ENCODE results near the gene NTRK2. TPM values are rescaled to one million over a fixed set of nuclear protein-coding genes. Genes with fewer than 3 reads are reported as not detected.

The NTRK2 gene
- total RNA-seq, 2 experiments from 2014 or later, result 0.02 to 0.05 TPM

DNA sequence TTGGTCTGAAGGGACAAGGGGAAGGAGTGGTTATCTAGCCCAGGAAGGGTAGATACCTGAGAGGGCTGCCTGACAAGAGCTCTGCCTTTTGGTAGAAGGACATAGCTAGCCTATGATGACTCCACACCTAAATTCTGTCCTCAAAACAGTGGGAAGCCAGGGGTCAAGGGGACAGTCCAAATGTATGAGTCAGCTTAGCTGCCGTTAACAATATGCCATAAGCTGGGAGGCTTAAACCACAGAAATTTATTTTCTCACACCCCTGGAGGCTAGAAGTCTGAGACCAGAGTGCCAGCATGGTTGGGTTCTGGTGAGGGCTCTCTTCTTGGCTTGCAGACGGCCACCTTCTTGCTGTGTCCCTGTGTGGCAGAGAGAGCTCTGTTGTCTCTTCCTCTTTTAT, 306.4 kb downstream of the NTRK2 start:
- intact Hi-C loops (cut with micrococcal nuclease), result no loop called here
- Mint-ChIP-seq H3K36me3 (ENCODE audit: low read depth) (no peaks in the 10 kb centered on the region), H3K4me1 (ENCODE audit: low read depth) (no peaks in the 10 kb centered on the region), H3K27me3 (ENCODE audit: low read depth) (peaks cover 6% of the 10 kb centered on the region), H3K9me3 (no peaks in the 10 kb centered on the region), H3K4me3 (no peak overlapping the region), H3K27ac (no peak overlapping the region)
- CTCF ChIA-PET, result no interaction called here
- no peak for DNase-seq

DNA sequence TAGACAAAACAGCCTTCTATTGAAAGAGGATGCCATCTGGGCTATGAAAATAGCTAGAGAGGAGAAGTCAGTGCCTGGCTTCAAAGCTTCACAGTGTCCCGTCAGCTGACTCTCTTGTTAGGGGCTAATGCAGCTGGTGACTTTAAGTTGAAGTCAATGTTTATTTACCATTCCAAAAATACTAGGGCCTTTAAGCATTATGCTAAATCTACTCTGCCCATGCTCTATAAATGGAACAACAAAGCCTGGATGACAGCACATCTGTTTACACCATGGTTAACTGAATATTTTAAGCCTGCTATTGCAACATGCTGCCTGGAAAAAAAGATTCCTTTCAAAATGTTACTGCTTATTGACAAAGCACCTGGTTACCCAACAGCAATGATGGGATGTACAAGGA, 309.1 kb downstream of the NTRK2 start:
- intact Hi-C loops (cut with micrococcal nuclease), result no loop called here
- CTCF ChIA-PET, result interaction anchor here (0.6 kb wide), 1 partner anchor 356 kb away, joined by 3 read pairs; no protein-coding TSS in a partner anchor
- no peak overlapping the region for H3K27ac Mint-ChIP-seq
- no peaks in the 10 kb centered on the region for H3K27me3 Mint-ChIP-seq (ENCODE audit: low read depth)
- H3K36me3 Mint-ChIP-seq (ENCODE audit: low read depth), result no peaks in the 10 kb centered on the region
- H3K4me1 Mint-ChIP-seq (ENCODE audit: low read depth), result no peaks in the 10 kb centered on the region
- DNase-seq, result no peak
- no peak overlapping the region for H3K4me3 Mint-ChIP-seq
- no peaks in the 10 kb centered on the region for H3K9me3 Mint-ChIP-seq

DNA sequence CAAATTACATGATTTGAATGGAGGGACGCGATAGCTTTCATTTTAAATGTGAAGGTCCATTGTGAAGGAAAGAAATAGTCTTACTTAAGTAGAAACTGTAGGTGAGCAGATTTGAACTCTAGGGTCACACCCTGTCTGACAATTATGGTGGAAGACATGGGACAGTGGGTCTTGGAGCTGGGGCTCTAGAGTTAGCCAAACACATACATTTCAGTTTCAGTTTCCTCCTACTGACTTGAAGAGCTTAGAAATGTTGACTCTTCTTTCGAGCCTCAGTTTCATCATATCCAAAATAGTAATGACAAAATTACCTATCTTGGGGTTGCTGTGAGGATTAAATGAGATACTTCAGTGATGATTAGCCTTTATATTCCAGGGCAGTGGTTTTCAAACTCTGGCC, 314.2 kb downstream of the NTRK2 start:
- H3K4me3 Mint-ChIP-seq, result no peak overlapping the region
- no peaks in the 10 kb centered on the region for H3K36me3 Mint-ChIP-seq (ENCODE audit: low read depth)
- CTCF ChIA-PET, result no interaction called here
- intact Hi-C loops (cut with micrococcal nuclease), result no loop called here
- no peaks in the 10 kb centered on the region for H3K9me3 Mint-ChIP-seq
- no peak for DNase-seq
- no peak overlapping the region for H3K27ac Mint-ChIP-seq
- H3K27me3 Mint-ChIP-seq (ENCODE audit: low read depth), result no peaks in the 10 kb centered on the region
- no peaks in the 10 kb centered on the region for H3K4me1 Mint-ChIP-seq (ENCODE audit: low read depth)

DNA sequence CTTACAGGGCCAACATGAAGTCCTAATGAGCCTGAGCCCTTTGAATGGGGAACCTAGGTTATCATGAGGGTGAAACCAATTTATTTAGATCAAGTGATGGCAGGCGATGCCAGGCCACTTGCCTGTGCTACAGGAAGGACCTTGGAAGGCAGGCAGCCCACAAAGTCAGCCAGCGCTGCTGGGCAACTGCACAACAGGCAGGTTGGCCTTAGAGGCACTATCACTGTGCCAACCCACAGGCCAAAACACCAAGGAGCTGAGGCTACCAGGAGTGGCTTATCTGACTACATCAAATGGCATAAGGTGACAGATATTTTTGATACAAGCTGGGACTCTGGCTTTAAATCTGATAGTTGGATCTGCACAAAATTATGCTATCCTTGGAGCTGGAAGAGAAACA, 319.1 kb downstream of the NTRK2 start:
- Mint-ChIP-seq H3K9me3 (no peaks in the 10 kb centered on the region), H3K4me3 (no peak overlapping the region)

DNA sequence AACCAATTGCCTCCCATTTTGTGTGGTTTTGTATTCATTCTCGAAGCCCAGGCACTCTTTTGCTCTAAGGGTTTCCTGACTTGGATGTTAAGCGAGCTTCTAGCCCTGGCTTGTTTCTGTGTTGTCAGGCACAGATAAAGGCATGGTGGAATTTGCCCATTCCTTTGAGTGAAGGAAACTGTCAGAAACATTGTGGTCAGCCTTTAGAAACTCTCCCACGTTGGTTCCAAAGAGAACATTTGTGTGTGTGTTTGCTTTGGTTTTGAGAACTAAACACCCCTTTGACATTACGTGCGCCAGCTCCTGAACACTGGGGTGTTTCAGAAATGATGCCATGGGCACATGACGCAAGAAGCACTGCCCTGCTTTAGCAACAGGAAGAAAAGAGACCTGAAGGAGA, 320.9 kb downstream of the NTRK2 start:
- Mint-ChIP-seq H3K4me1 (ENCODE audit: low read depth) (no peaks in the 10 kb centered on the region), H3K4me3 (no peak overlapping the region), H3K9me3 (no peaks in the 10 kb centered on the region), H3K36me3 (ENCODE audit: low read depth) (no peaks in the 10 kb centered on the region), H3K27ac (no peak overlapping the region), H3K27me3 (ENCODE audit: low read depth) (peaks cover 15% of the 10 kb centered on the region)
- intact Hi-C loops (cut with micrococcal nuclease), result no loop called here
- CTCF ChIA-PET, result no interaction called here
- no peak for DNase-seq

More for the DNA sequence above, 319.1 kb downstream of the NTRK2 start:
- CTCF ChIA-PET, result no interaction called here
- H3K36me3 Mint-ChIP-seq (ENCODE audit: low read depth), result no peaks in the 10 kb centered on the region
- H3K27ac Mint-ChIP-seq, result no peak overlapping the region
- no peak for DNase-seq
- no peaks in the 10 kb centered on the region for H3K4me1 Mint-ChIP-seq (ENCODE audit: low read depth)
- intact Hi-C loops (cut with micrococcal nuclease), result no loop called here
- peaks cover 10% of the 10 kb centered on the region for H3K27me3 Mint-ChIP-seq (ENCODE audit: low read depth)

DNA sequence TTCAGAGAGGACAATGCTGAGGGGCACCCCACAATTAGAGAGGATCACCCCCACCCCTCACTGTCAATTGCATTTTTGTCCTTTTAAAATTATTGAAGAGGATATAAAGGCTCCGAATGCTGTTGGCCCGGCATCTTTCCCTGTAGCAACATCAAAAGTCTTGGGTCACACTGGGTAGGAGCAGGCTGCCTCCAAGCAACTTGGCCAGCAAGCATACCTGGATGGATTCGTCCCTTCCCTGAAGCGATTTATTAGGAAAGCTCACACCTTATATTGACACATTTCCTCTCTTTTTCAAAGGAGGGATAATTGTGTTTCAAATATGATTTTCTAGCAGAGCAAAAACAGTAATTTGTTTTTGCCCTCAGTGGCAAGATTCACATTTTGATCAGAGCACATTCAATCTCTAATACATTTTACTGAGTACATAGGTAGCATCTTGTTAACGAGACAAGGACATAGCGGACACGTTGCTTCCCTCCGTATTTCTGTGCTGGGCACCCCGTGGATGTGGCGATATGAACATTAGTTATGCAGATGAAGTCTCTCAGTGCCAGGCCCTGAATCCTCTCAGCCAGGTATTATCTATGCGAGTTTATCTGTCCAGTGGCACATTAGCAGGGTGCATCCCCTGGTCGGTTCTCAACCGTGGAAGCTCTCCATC, 321.5 kb downstream of the NTRK2 start:
- Mint-ChIP-seq H3K27me3 (ENCODE audit: low read depth) (peaks cover 15% of the 10 kb centered on the region), H3K36me3 (ENCODE audit: low read depth) (no peaks in the 10 kb centered on the region), H3K4me3 (no peak overlapping the region), H3K4me1 (ENCODE audit: low read depth) (no peaks in the 10 kb centered on the region), H3K27ac (no peak overlapping the region), H3K9me3 (no peaks in the 10 kb centered on the region)
- no peak for DNase-seq
- CTCF ChIA-PET, result no interaction called here
- intact Hi-C loops (cut with micrococcal nuclease), result no loop called here

DNA sequence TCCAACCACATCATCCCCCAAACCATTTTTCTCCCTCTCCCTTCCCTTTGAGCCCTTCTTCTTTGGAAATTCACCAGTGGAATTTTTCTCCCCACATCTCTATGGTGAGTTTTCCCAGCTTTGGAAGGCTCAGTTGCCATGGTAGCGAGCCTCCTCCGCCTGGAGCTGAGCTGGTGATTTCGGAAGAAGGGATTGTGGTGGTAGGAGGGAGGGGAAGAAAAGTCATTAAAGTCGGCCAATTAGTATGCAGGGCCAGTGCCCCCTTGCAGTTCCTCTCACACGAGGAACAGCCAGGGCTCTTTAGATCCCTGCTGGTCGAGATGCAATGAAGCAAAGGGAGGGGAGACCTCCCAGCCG, 322.0 kb downstream of the NTRK2 start:
- H3K27ac Mint-ChIP-seq, result no peak overlapping the region
- no peak overlapping the region for H3K4me3 Mint-ChIP-seq
- intact Hi-C loops (cut with micrococcal nuclease), result no loop called here
- CTCF ChIA-PET, result no interaction called here
- peaks cover 15% of the 10 kb centered on the region for H3K27me3 Mint-ChIP-seq (ENCODE audit: low read depth)
- no peaks in the 10 kb centered on the region for H3K4me1 Mint-ChIP-seq (ENCODE audit: low read depth)
- no peaks in the 10 kb centered on the region for H3K36me3 Mint-ChIP-seq (ENCODE audit: low read depth)
- DNase-seq, result no peak
- no peaks in the 10 kb centered on the region for H3K9me3 Mint-ChIP-seq

DNA sequence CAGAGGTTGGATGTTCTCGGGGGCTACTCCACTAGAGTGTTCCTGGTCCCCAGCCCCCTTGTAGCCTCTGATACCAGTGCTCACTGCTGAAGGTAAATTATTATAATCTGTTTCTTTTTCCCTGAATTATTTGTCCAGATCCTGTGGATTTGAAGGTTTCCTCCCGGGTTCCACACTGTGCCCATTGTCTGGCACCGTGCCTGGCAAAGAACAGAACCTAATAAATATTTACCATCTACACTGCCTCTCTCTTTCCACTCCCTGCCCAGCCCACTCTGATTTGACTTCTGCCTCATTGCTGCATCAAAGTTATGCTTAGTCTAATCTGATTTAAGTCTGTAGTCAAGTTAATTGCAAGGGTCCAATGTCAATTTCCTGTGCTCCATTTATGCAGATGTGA, 322.9 kb downstream of the NTRK2 start:
- Mint-ChIP-seq H3K4me1 (ENCODE audit: low read depth) (no peaks in the 10 kb centered on the region), H3K4me3 (no peak overlapping the region), H3K27me3 (ENCODE audit: low read depth) (peaks cover 15% of the 10 kb centered on the region), H3K9me3 (no peaks in the 10 kb centered on the region), H3K36me3 (ENCODE audit: low read depth) (no peaks in the 10 kb centered on the region), H3K27ac (no peak overlapping the region)
- intact Hi-C loops (cut with micrococcal nuclease), result no loop called here
- CTCF ChIA-PET, result no interaction called here
- no peak for DNase-seq

DNA sequence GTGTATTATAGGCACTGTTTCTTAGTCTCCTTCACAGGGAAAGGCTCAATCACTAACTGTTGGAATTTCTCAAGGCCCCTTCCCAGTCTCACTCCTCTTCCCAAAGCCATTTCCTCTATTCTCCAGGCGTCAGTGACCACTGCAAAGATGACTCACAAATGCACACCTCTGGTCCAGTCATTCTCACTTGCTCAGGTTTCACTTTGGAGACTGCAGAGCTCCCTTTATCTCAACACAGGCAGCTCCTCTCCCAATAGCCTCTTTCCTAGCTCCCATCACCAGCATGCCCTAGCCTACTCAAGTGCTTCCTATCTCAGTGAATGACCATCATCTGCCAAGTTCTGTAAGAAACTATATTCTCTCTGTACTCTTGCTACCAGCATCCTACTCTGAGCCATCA, 323.6 kb downstream of the NTRK2 start:
- Mint-ChIP-seq H3K4me3 (no peak overlapping the region), H3K36me3 (ENCODE audit: low read depth) (no peaks in the 10 kb centered on the region), H3K4me1 (ENCODE audit: low read depth) (no peaks in the 10 kb centered on the region), H3K27me3 (ENCODE audit: low read depth) (peaks cover 15% of the 10 kb centered on the region), H3K9me3 (no peaks in the 10 kb centered on the region), H3K27ac (no peak overlapping the region)
- no peak for DNase-seq
- CTCF ChIA-PET, result no interaction called here
- intact Hi-C loops (cut with micrococcal nuclease), result no loop called here

DNA sequence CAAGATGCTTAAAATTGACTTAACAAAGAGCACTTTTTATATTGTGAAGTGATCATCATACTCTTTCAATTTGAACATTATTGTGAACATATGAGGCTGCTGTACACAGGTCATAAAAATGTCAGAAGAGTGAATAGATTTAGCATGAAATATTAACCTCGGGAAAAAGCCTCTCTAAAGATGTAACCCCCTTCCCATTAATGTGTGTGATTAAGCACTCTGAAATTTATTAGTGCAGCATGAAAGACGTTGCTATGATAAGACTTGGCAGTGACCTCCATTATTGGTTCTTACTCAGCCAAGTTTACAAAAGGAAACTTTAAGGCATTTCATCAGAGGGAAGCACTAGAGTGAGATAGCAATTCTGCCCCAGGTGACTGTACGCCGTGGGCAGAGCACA, 326.5 kb downstream of the NTRK2 start:
- Mint-ChIP-seq H3K27ac (no peak overlapping the region), H3K9me3 (no peaks in the 10 kb centered on the region), H3K4me3 (no peak overlapping the region), H3K4me1 (ENCODE audit: low read depth) (no peaks in the 10 kb centered on the region), H3K36me3 (ENCODE audit: low read depth) (no peaks in the 10 kb centered on the region), H3K27me3 (ENCODE audit: low read depth) (peaks cover 18% of the 10 kb centered on the region)
- intact Hi-C loops (cut with micrococcal nuclease), result no loop called here
- CTCF ChIA-PET, result no interaction called here
- no peak for DNase-seq

DNA sequence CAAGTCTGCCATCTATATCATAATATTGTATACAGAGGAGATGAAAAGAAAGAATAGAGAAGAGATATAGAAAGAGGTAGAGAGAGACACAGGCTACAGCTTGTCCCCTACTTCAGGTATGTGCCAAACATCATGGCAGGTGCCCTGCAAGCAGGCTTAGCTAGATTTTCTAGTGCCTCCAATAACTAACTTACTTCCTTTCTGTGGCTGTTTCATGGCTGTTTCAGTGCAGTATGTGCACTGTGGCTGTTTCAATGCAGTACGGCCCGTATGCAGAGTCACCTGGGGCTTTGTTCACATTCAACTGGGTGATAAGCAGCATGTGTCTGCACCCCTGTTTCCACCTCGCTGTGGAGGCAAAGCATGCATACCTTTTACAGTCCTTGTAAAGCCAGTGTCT, 327.2 kb downstream of the NTRK2 start:
- intact Hi-C loops (cut with micrococcal nuclease), result no loop called here
- Mint-ChIP-seq H3K36me3 (ENCODE audit: low read depth) (no peaks in the 10 kb centered on the region), H3K27me3 (ENCODE audit: low read depth) (peaks cover 18% of the 10 kb centered on the region), H3K4me1 (ENCODE audit: low read depth) (no peaks in the 10 kb centered on the region), H3K27ac (no peak overlapping the region), H3K4me3 (no peak overlapping the region), H3K9me3 (peaks cover 2% of the 10 kb centered on the region)
- CTCF ChIA-PET, result interaction anchor here (1.1 kb wide), 1 partner anchor 599 kb away, joined by 3 read pairs; no protein-coding TSS in a partner anchor
- DNase-seq, result no peak

DNA sequence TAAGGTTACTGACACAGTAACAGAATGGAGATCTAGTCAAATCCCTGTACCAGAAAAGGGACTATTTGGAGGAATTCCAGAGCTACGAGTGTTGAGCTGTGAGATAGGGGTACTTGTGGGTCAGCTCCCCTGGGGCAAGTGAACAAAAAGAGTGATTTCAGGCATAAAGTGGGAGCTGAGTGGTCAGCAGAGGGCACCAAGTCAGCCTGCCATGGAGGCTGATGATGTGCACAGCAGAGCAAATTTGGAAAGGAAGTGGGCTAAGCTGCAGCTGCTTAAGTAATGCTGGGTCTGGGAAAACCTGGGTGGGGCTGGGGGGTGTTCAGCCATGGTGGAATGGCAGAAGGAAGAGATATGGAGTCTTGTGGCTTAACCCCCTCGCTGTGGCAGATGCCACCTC, 327.9 kb downstream of the NTRK2 start:
- H3K4me3 Mint-ChIP-seq, result no peak overlapping the region
- CTCF ChIA-PET, result interaction anchor here (0.5 to 1.1 kb wide), 2 partner anchors 41 to 600 kb away, joined by 3 to 4 read pairs; no protein-coding TSS in a partner anchor
- no peaks in the 10 kb centered on the region for H3K36me3 Mint-ChIP-seq (ENCODE audit: low read depth)
- DNase-seq, result no peak
- no peak overlapping the region for H3K27ac Mint-ChIP-seq
- H3K9me3 Mint-ChIP-seq, result peaks cover 2% of the 10 kb centered on the region
- H3K27me3 Mint-ChIP-seq (ENCODE audit: low read depth), result peaks cover 18% of the 10 kb centered on the region
- no peaks in the 10 kb centered on the region for H3K4me1 Mint-ChIP-seq (ENCODE audit: low read depth)
- intact Hi-C loops (cut with micrococcal nuclease), result no loop called here

DNA sequence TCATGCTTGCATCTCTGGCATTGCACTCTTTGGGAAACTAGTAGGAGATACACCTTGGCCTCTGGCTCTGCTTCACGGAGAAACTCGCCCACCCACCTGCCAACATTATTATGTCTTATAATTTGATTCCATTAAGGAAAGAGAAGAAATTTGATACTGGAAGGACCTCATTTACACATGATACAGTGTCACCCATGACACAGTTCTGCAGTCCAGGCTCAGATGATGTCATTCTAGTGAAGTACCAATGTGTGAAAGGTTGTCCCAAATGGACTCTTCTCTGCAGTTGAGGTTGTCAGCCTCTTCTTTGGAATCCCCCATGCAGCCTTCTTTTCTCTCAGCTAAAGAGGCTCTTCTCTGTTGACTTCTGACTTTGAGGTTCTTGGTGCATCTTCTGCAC, 329.1 kb downstream of the NTRK2 start:
- Mint-ChIP-seq H3K27me3 (ENCODE audit: low read depth) (peaks cover 12% of the 10 kb centered on the region), H3K4me1 (ENCODE audit: low read depth) (no peaks in the 10 kb centered on the region), H3K27ac (no peak overlapping the region), H3K9me3 (peaks cover 2% of the 10 kb centered on the region), H3K36me3 (ENCODE audit: low read depth) (no peaks in the 10 kb centered on the region), H3K4me3 (no peak overlapping the region)
- DNase-seq, result no peak
- CTCF ChIA-PET, result no interaction called here
- intact Hi-C loops (cut with micrococcal nuclease), result no loop called here
